Measurements from ENCODE around the gene SPINK4.

SPINK4 gene

GRCh38 chr9:33248606-33249005 is 8.6 kb downstream of the SPINK4 start:
- H3K27me3 ChIP-seq (replicated peaks; ENCODE audit: insufficient read depth, low read length): no peaks in the 10 kb centered on the region
- no peak for DNase-seq
- TF ChIP-seq EZH2phosphoT487 (IDR thresholded peaks at IDR 0.05; ENCODE audit: low read length): no peak
- TF ChIP-seq EZH2 (optimal IDR thresholded peaks at IDR 0.05; ENCODE audit: low read depth, low read length): no peak
- TF ChIP-seq, protein P1, sequence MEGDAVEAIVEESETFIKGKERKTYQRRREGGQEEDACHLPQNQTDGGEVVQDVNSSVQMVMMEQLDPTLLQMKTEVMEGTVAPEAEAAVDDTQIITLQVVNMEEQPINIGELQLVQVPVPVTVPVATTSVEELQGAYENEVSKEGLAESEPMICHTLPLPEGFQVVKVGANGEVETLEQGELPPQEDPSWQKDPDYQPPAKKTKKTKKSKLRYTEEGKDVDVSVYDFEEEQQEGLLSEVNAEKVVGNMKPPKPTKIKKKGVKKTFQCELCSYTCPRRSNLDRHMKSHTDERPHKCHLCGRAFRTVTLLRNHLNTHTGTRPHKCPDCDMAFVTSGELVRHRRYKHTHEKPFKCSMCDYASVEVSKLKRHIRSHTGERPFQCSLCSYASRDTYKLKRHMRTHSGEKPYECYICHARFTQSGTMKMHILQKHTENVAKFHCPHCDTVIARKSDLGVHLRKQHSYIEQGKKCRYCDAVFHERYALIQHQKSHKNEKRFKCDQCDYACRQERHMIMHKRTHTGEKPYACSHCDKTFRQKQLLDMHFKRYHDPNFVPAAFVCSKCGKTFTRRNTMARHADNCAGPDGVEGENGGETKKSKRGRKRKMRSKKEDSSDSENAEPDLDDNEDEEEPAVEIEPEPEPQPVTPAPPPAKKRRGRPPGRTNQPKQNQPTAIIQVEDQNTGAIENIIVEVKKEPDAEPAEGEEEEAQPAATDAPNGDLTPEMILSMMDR (IDR thresholded peaks at IDR 0.05; ENCODE audit: low read length): no peak
- peaks cover 4% of the 10 kb centered on the region; the same call in 1 of the 2 replicates for H3K36me3 ChIP-seq (replicated peaks; ENCODE audit: insufficient read depth, low read length)
- H3K4me3 ChIP-seq (ENCODE audit: low read length): no peak overlapping the region
- no peaks in the 10 kb centered on the region for H3K9me3 ChIP-seq (replicated peaks; ENCODE audit: insufficient read depth, low read length)
- peak overlapping the region; percentile 49; the same call in 1 of the 2 replicates for H3K4me2 ChIP-seq (ENCODE audit: low read depth, low read length)
- peak overlapping the region; percentile 67; the same call in 1 of the 2 replicates for H3K27ac ChIP-seq (ENCODE audit: low read length)
- peaks cover 25% of the 10 kb centered on the region for H3K4me1 ChIP-seq (ENCODE audit: low read length)
- no peaks in the 10 kb centered on the region for H3K79me2 ChIP-seq (ENCODE audit: low read length)
- H3F3A ChIP-seq (ENCODE audit: insufficient read depth, low read length): peaks cover 24% of the 10 kb centered on the region
- H3K9ac ChIP-seq (ENCODE audit: low read length): no peak overlapping the region
- H2AFZ ChIP-seq (ENCODE audit: low read length): no peak overlapping the region
- H3K9me2 ChIP-seq (replicated peaks; ENCODE audit: insufficient read depth, low read length): no peaks in the 10 kb centered on the region
- no peaks in the 10 kb centered on the region for H4K20me1 ChIP-seq (ENCODE audit: insufficient read depth, low read length)

DNA sequence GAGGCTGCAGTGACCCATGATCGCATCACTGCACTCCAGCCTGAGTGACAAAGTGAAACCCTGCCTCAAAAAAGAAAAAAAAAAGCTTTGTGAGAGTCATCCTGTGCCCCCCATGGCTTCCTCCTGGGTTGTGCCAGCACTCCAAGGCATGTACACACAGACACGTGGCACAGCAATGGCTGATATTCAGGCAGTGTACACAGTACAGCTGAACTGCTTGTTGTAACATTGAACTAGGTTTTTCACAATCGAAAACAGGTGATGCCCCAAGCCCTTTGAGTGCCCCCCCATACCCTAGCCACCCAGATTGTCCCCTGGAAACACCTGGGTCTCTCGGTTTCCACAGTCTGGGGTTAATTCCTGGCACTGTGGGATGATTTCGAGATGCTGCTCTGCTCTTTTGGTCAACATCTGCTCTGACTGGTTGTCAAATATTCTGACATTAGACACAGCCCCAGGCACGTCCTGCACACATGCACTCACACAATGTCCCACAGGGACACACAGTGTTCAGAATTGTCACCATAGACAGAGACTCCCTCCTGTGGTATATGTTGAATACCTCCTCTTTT is 9.2 kb downstream of the SPINK4 start:
- no peak overlapping the region for H3K4me3 ChIP-seq (ENCODE audit: low read length)
- peak overlapping the region; percentile 67 for H3K27ac ChIP-seq (ENCODE audit: low read length)
- H3K9me3 ChIP-seq (replicated peaks; ENCODE audit: insufficient read depth, low read length): no peaks in the 10 kb centered on the region
- no peaks in the 10 kb centered on the region for H3K79me2 ChIP-seq (ENCODE audit: low read length)
- H3K27me3 ChIP-seq (replicated peaks; ENCODE audit: insufficient read depth, low read length): no peaks in the 10 kb centered on the region
- H4K20me1 ChIP-seq (ENCODE audit: insufficient read depth, low read length): no peaks in the 10 kb centered on the region
- TF ChIP-seq, protein P1 (IDR thresholded peaks at IDR 0.05; ENCODE audit: low read length): peak; percentile 14; the same call in 1 of the 2 replicates
- TF ChIP-seq EZH2phosphoT487 (IDR thresholded peaks at IDR 0.05; ENCODE audit: low read length): no peak
- TF ChIP-seq EZH2 (optimal IDR thresholded peaks at IDR 0.05; ENCODE audit: low read depth, low read length): no peak
- H3K36me3 ChIP-seq (replicated peaks; ENCODE audit: insufficient read depth, low read length): peaks cover 4% of the 10 kb centered on the region; the same call in 1 of the 2 replicates
- H3K9me2 ChIP-seq (replicated peaks; ENCODE audit: insufficient read depth, low read length): no peaks in the 10 kb centered on the region
- peaks cover 25% of the 10 kb centered on the region for H3K4me1 ChIP-seq (ENCODE audit: low read length)
- peak overlapping the region; percentile 49; the same call in 1 of the 2 replicates for H3K4me2 ChIP-seq (ENCODE audit: low read depth, low read length)
- H2AFZ ChIP-seq (ENCODE audit: low read length): no peak overlapping the region
- H3F3A ChIP-seq (ENCODE audit: insufficient read depth, low read length): peaks cover 24% of the 10 kb centered on the region
- DNase-seq: peak; percentile 76
- no peak overlapping the region for H3K9ac ChIP-seq (ENCODE audit: low read length)

DNA sequence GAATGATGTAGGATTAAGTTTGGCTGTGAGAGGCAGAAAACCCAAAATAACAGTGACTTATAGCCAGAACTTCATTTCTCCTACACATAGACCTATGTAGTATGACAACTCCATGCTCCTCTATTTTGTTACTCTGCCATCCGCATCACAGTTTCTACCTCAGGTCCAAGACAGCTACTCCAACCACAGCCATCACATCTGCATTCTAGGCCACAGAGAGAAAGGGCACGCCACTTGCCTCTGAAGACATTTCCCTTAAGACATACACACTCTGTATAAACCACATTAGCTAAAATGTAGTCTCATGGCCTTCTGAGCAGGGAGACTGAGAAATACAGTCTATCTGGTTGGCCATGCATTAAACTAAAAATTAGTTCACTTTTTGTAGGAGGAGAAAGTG is 10.0 kb downstream of the SPINK4 start:
- Histone ChIP-seq H3K9me3 (replicated peaks; ENCODE audit: insufficient read depth, low read length) (no peaks in the 10 kb centered on the region), H3K79me2 (ENCODE audit: low read length) (no peaks in the 10 kb centered on the region), H3K36me3 (replicated peaks; ENCODE audit: insufficient read depth, low read length) (peaks cover 7% of the 10 kb centered on the region), H3K4me2 (ENCODE audit: low read depth, low read length) (peak overlapping the region; percentile 49; the same call in 1 of the 2 replicates), H3K9ac (ENCODE audit: low read length) (no peak overlapping the region), H3K27me3 (replicated peaks; ENCODE audit: insufficient read depth, low read length) (no peaks in the 10 kb centered on the region), H3K9me2 (replicated peaks; ENCODE audit: insufficient read depth, low read length) (no peaks in the 10 kb centered on the region), H3K27ac (ENCODE audit: low read length) (peak overlapping the region; percentile 67), H2AFZ (ENCODE audit: low read length) (no peak overlapping the region), H4K20me1 (ENCODE audit: insufficient read depth, low read length) (no peaks in the 10 kb centered on the region), H3F3A (ENCODE audit: insufficient read depth, low read length) (peaks cover 24% of the 10 kb centered on the region), H3K4me1 (ENCODE audit: low read length) (peaks cover 25% of the 10 kb centered on the region), H3K4me3 (ENCODE audit: low read length) (no peak overlapping the region)
- TF ChIP-seq EZH2 (optimal IDR thresholded peaks at IDR 0.05; ENCODE audit: low read depth, low read length): no peak
- no peak for TF ChIP-seq EZH2phosphoT487 (IDR thresholded peaks at IDR 0.05; ENCODE audit: low read length)
- TF ChIP-seq, protein P1 (IDR thresholded peaks at IDR 0.05; ENCODE audit: low read length): no peak
- peak; percentile 33 for DNase-seq
